Measurements from ENCODE around the gene TIMM8B.

Gene TIMM8B

GRCh38 chr11:112118176-112118575 is 31.6 kb upstream of the TIMM8B start:
- Histone ChIP-seq H3K9ac (no peak overlapping the region), H3K4me3 (no peak overlapping the region), H3K4me2 (peak overlapping the region in 3 of 11 experiments; percentile 7 to 71 (median 44); a peak in 3 of 22 replicates), H3K36me3 (peaks cover 0 to 11% (median 6%) of the 10 kb centered on the region in 11 experiments; a peak in 8 of 22 replicates), H4K20me1 (no peaks in the 10 kb centered on the region), H3K27me3 (no peaks in the 10 kb centered on the region), H3K4me1 (peaks cover 0 to 76% (median 14%) of the 10 kb centered on the region in 10 experiments; a peak in 16 of 20 replicates), H3K27ac (no peak overlapping the region; a peak in 1 of 22 replicates), H3K9me3 (replicated peaks in 1 of 11) (peaks cover 0 to 7% (median 4%) of the 10 kb centered on the region in 11 experiments; a peak in 4 of 22 replicates)
- TF ChIP-seq Cebpa-rat (IDR thresholded peaks at IDR 0.05) = no peak

GRCh38 chr11:112115386-112115785 is 28.8 kb upstream of the TIMM8B start:
- no peak overlapping the region for H3K4me3 ChIP-seq
- H3K27me3 ChIP-seq = no peaks in the 10 kb centered on the region
- H3K4me1 ChIP-seq = peaks cover 0 to 51% (median 10%) of the 10 kb centered on the region in 10 experiments; a peak in 16 of 20 replicates
- peaks cover 0 to 11% (median 6%) of the 10 kb centered on the region in 11 experiments; a peak in 8 of 22 replicates for H3K36me3 ChIP-seq
- no peak overlapping the region for H3K4me2 ChIP-seq
- H3K9me3 ChIP-seq (replicated peaks in 1 of 11) = peaks cover 0 to 10% (median 6%) of the 10 kb centered on the region in 11 experiments; a peak in 7 of 22 replicates
- H3K27ac ChIP-seq = no peak overlapping the region
- no peak overlapping the region for H3K9ac ChIP-seq
- no peaks in the 10 kb centered on the region for H4K20me1 ChIP-seq
- TF ChIP-seq Cebpa-rat (IDR thresholded peaks at IDR 0.05) = no peak

- Histone ChIP-seq H3K9me3 (replicated peaks in 1 of 11) (peaks cover 0 to 11% (median 4%) of the 10 kb centered on the region in 11 experiments; a peak in 7 of 22 replicates), H3K36me3 (peaks cover 0 to 9% (median 5%) of the 10 kb centered on the region in 11 experiments; a peak in 8 of 22 replicates), H3K4me2 (peak overlapping the region in 3 of 11 experiments; percentile 54 to 66 (median 59); a peak in 5 of 22 replicates), H3K4me3 (no peak overlapping the region), H3K9ac (no peak overlapping the region), H3K27ac (no peak overlapping the region), H4K20me1 (no peaks in the 10 kb centered on the region), H3K27me3 (no peaks in the 10 kb centered on the region), H3K4me1 (peaks cover 0 to 42% (median 1%) of the 10 kb centered on the region in 10 experiments; a peak in 9 of 20 replicates)
- no peak for TF ChIP-seq Cebpa-rat (IDR thresholded peaks at IDR 0.05)
Observed at GRCh38 chr11:112114460-112114859, 27.9 kb upstream of the TIMM8B start.

- Histone ChIP-seq H3K4me2 (peak overlapping the region in 3 of 11 experiments; percentile 54 to 66 (median 59); a peak in 6 of 22 replicates), H3K9ac (peak overlapping the region in 1 of 11 experiments; percentile 38; a peak in 1 of 22 replicates), H4K20me1 (no peaks in the 10 kb centered on the region), H3K36me3 (peaks cover 0 to 2% (median 0%) of the 10 kb centered on the region in 11 experiments; a peak in 2 of 22 replicates), H3K4me3 (peak overlapping the region in 1 of 10 experiments; percentile 24; a peak in 1 of 20 replicates), H3K27ac (peak overlapping the region in 2 of 11 experiments; percentile 32 to 37; a peak in 2 of 22 replicates), H3K9me3 (replicated peaks in 1 of 11) (peaks cover 0 to 11% (median 4%) of the 10 kb centered on the region in 11 experiments; a peak in 6 of 22 replicates), H3K27me3 (no peaks in the 10 kb centered on the region), H3K4me1 (peaks cover 0 to 35% (median 0%) of the 10 kb centered on the region in 10 experiments; a peak in 8 of 20 replicates)
- TF ChIP-seq Cebpa-rat (IDR thresholded peaks at IDR 0.05) = no peak
Observed at GRCh38 chr11:112113539-112114457, 27.2 kb upstream of the TIMM8B start.

GRCh38 chr11:112106070-112106469 is 19.5 kb upstream of the TIMM8B start:
- no peak overlapping the region for H3K27ac ChIP-seq
- no peak for TF ChIP-seq Cebpa-rat (IDR thresholded peaks at IDR 0.05)
- no peak overlapping the region for H3K4me3 ChIP-seq
- H4K20me1 ChIP-seq = no peaks in the 10 kb centered on the region; a peak in 1 of 22 replicates
- peaks cover 0 to 15% (median 6%) of the 10 kb centered on the region in 11 experiments; a peak in 11 of 22 replicates for H3K36me3 ChIP-seq
- peaks cover 0 to 8% (median 0%) of the 10 kb centered on the region in 11 experiments; a peak in 4 of 22 replicates for H3K9me3 ChIP-seq (replicated peaks in 1 of 11)
- H3K4me2 ChIP-seq = no peak overlapping the region
- no peak overlapping the region for H3K9ac ChIP-seq
- H3K4me1 ChIP-seq = peaks cover 0 to 15% (median 0%) of the 10 kb centered on the region in 10 experiments; a peak in 6 of 20 replicates
- H3K27me3 ChIP-seq = no peaks in the 10 kb centered on the region

- Histone ChIP-seq H3K9ac (no peak overlapping the region), H4K20me1 (no peaks in the 10 kb centered on the region; a peak in 1 of 22 replicates), H3K4me2 (peak overlapping the region in 3 of 11 experiments; percentile 0 to 53 (median 21); a peak in 3 of 22 replicates), H3K4me1 (peaks cover 0 to 23% (median 0%) of the 10 kb centered on the region in 10 experiments; a peak in 6 of 20 replicates), H3K36me3 (peaks cover 0 to 19% (median 6%) of the 10 kb centered on the region in 11 experiments; a peak in 11 of 22 replicates), H3K27ac (no peak overlapping the region), H3K4me3 (no peak overlapping the region), H3K9me3 (replicated peaks in 1 of 11) (no peaks in the 10 kb centered on the region), H3K27me3 (no peaks in the 10 kb centered on the region)
- no peak for TF ChIP-seq Cebpa-rat (IDR thresholded peaks at IDR 0.05)
Observed at GRCh38 chr11:112103446-112103845, 16.9 kb upstream of the TIMM8B start.

GRCh38 chr11:112100462-112100861 is 13.9 kb upstream of the TIMM8B start:
- H3K27ac ChIP-seq = 0 out of 22 replicates have a peak overlapping the region, but pooled peaks of 1 of the 11 experiments have one; percentile 22
- 0 out of 22 replicates have a peak overlapping the region, but pooled peaks of 1 of the 11 experiments have one; percentile 3 for H3K4me2 ChIP-seq
- no peak overlapping the region for H3K9ac ChIP-seq
- no peaks in the 10 kb centered on the region for H3K9me3 ChIP-seq (replicated peaks in 1 of 11)
- TF ChIP-seq Cebpa-rat (IDR thresholded peaks at IDR 0.05) = no peak
- peaks cover 0 to 23% (median 0%) of the 10 kb centered on the region in 10 experiments; a peak in 6 of 20 replicates for H3K4me1 ChIP-seq
- H3K27me3 ChIP-seq = no peaks in the 10 kb centered on the region
- no peak overlapping the region for H3K4me3 ChIP-seq
- H3K36me3 ChIP-seq = peaks cover 17 to 38% (median 32%) of the 10 kb centered on the region in 11 experiments
- peaks cover 0 to 17% (median 0%) of the 10 kb centered on the region in 11 experiments; a peak in 5 of 22 replicates for H4K20me1 ChIP-seq

- no peak for TF ChIP-seq Cebpa-rat (IDR thresholded peaks at IDR 0.05)
- no peaks in the 10 kb centered on the region for H3K27me3 ChIP-seq
- no peak overlapping the region for H3K4me3 ChIP-seq
- peaks cover 0 to 12% (median 0%) of the 10 kb centered on the region in 10 experiments; a peak in 4 of 20 replicates for H3K4me1 ChIP-seq
- no peak overlapping the region for H3K4me2 ChIP-seq
- peaks cover 0 to 17% (median 0%) of the 10 kb centered on the region in 11 experiments; a peak in 6 of 22 replicates for H4K20me1 ChIP-seq
- no peak overlapping the region for H3K9ac ChIP-seq
- H3K36me3 ChIP-seq = peaks cover 35 to 62% (median 52%) of the 10 kb centered on the region in 11 experiments
- H3K9me3 ChIP-seq (replicated peaks in 1 of 11) = no peaks in the 10 kb centered on the region
- H3K27ac ChIP-seq = no peak overlapping the region
Observed at GRCh38 chr11:112097734-112098528, 11.4 kb upstream of the TIMM8B start.

All from BLaER1 treated with 17β-estradiol and CSF1 and Interleukin-3, amounts not matched to agents 10 nM and 100 nM (cell line).